Neutrophil (primary cell): ENCODE measurements around the gene SULT4A1.

Experiments
- H3K27ac ChIP-seq: fragments of 200-600 bp; sonication (generic); 2 replicates; pipeline ENCODE4 v1.5.1; 2016; ENCODE audit warnings: mild to moderate bottlenecking, moderate library complexity
- H3K27me3 ChIP-seq: fragments of 200-600 bp; sonication (generic); 2 replicates; pipeline ENCODE4 v1.6.0; 2016; ENCODE audit warnings: mild to moderate bottlenecking
- H3K36me3 ChIP-seq: fragments of 200-600 bp; sonication (generic); 2 replicates; pipeline ENCODE4 v1.5.1; 2017
- H3K4me1 ChIP-seq, 2 experiments: fragments of 200-600 bp in 1 of 2; sonication (generic) in 1 of 2; 1 replicate in 1 of 2; 2 replicates in 1 of 2; pipeline versions ENCODE4 v1.5.1 to v1.6.1; 2013 to 2016; ENCODE audit warnings: low read depth in 1 of 2, low read length in 1 of 2, mild to moderate bottlenecking in 1 of 2, moderate library complexity in 1 of 2; ENCODE audit not compliant: control insufficient read depth in 1 of 2, insufficient read depth in 1 of 2
- H3K4me3 ChIP-seq, 2 experiments: fragments of 200-600 bp in 1 of 2; sonication (generic) in 1 of 2; 1 replicate in 1 of 2; 2 replicates in 1 of 2; pipeline ENCODE4 v1.5.1; 2013 to 2016; ENCODE audit warnings: low read depth in 1 of 2, low read length in 1 of 2, mild to moderate bottlenecking in 1 of 2, moderate library complexity in 1 of 2
- H3K9me3 ChIP-seq: fragments of 200-600 bp; sonication (generic); 2 replicates; pipeline ENCODE4 v1.5.1; 2016
- CTCF ChIP-seq: fragments of 200-600 bp; sonication (generic); IDR thresholded peaks from 2 replicates; pipeline ENCODE4 v1.5.1; 2016; ENCODE audit warnings: antibody characterized with exemption

The SULT4A1 gene

GRCh38 chr22:43881091-43882061 lies 19.1 kb upstream of the SULT4A1 start:
- Histone ChIP-seq H3K27ac (no peak overlapping the region), H3K36me3 (no peaks in the 10 kb centered on the region), H3K4me1 (no peaks in the 10 kb centered on the region), H3K4me3 (no peak overlapping the region), H3K9me3 (no peaks in the 10 kb centered on the region), H3K27me3 (no peaks in the 10 kb centered on the region)
- no peak for TF ChIP-seq CTCF

- Histone ChIP-seq H3K4me1 (no peaks in the 10 kb centered on the region), H3K36me3 (no peaks in the 10 kb centered on the region), H3K27me3 (no peaks in the 10 kb centered on the region), H3K4me3 (no peak overlapping the region), H3K27ac (no peak overlapping the region), H3K9me3 (no peaks in the 10 kb centered on the region)
- no peak for TF ChIP-seq CTCF
Measured at GRCh38 chr22:43880541-43880991, 18.3 kb upstream of the SULT4A1 start.

- Histone ChIP-seq H3K4me1 (no peaks in the 10 kb centered on the region), H3K9me3 (no peaks in the 10 kb centered on the region), H3K4me3 (no peak overlapping the region), H3K27me3 (no peaks in the 10 kb centered on the region), H3K27ac (no peak overlapping the region), H3K36me3 (no peaks in the 10 kb centered on the region)
- no peak for TF ChIP-seq CTCF
Measured at GRCh38 chr22:43879901-43880540, 17.7 kb upstream of the SULT4A1 start.

- Histone ChIP-seq H3K36me3 (no peaks in the 10 kb centered on the region), H3K4me3 (no peak overlapping the region), H3K9me3 (no peaks in the 10 kb centered on the region), H3K27ac (no peak overlapping the region), H3K27me3 (no peaks in the 10 kb centered on the region), H3K4me1 (no peaks in the 10 kb centered on the region)
- TF ChIP-seq CTCF = no peak
Measured at GRCh38 chr22:43878831-43879550, 16.7 kb upstream of the SULT4A1 start.

GRCh38 chr22:43878079-43878795 lies 15.9 kb upstream of the SULT4A1 start:
- H3K4me1 ChIP-seq = no peaks in the 10 kb centered on the region
- no peak overlapping the region for H3K4me3 ChIP-seq
- no peaks in the 10 kb centered on the region for H3K36me3 ChIP-seq
- H3K9me3 ChIP-seq = no peaks in the 10 kb centered on the region
- TF ChIP-seq CTCF = no peak
- H3K27ac ChIP-seq = no peak overlapping the region
- no peaks in the 10 kb centered on the region for H3K27me3 ChIP-seq
